ENCODE measurements around the gene SLU7.
"Not testable (repeated sequence)": the region's sequence is repeated elsewhere in the genome, so short reads cannot be mapped to it uniquely, and the experiment has no call there.

The SLU7 gene

GRCh38 chr5:160450164-160450932 is 31.5 kb upstream of the SLU7 start:
- DNase-seq (ENCODE audit: low read depth) = no peak

- DNase-seq (ENCODE audit: low read depth) = no peak
Measured at GRCh38 chr5:160449458-160449857, 30.6 kb upstream of the SLU7 start.

GRCh38 chr5:160448886-160449285 is 30.0 kb upstream of the SLU7 start:
- no peak for DNase-seq (ENCODE audit: low read depth)

GRCh38 chr5:160445751-160446150 is 26.9 kb upstream of the SLU7 start:
- no peak for DNase-seq (ENCODE audit: low read depth)

GRCh38 chr5:160445132-160445531 is 26.3 kb upstream of the SLU7 start:
- no peak for DNase-seq (ENCODE audit: low read depth)

GRCh38 chr5:160444407-160444806 is 25.5 kb upstream of the SLU7 start:
- DNase-seq (ENCODE audit: low read depth) = no peak

GRCh38 chr5:160442824-160443431 is 24.0 kb upstream of the SLU7 start:
- DNase-seq (ENCODE audit: low read depth) = no peak

GRCh38 chr5:160441311-160441781 is 22.5 kb upstream of the SLU7 start:
- DNase-seq (ENCODE audit: low read depth) = no peak

- peak; percentile 84 for DNase-seq (ENCODE audit: low read depth)
Measured at GRCh38 chr5:160439205-160439600, 20.3 kb upstream of the SLU7 start.

GRCh38 chr5:160438316-160439204 is 19.7 kb upstream of the SLU7 start:
- peak; percentile 44 for DNase-seq (ENCODE audit: low read depth)

- DNase-seq (ENCODE audit: low read depth) = no peak
Measured at GRCh38 chr5:160437271-160437670, 18.4 kb upstream of the SLU7 start.

- not testable (repeated sequence) for DNase-seq (ENCODE audit: low read depth)
Measured at GRCh38 chr5:160436661-160437060, 17.8 kb upstream of the SLU7 start.

- DNase-seq (ENCODE audit: low read depth) = no peak
Measured at GRCh38 chr5:160436017-160436416, 17.1 kb upstream of the SLU7 start.

GRCh38 chr5:160435532-160435931 is 16.7 kb upstream of the SLU7 start:
- no peak for DNase-seq (ENCODE audit: low read depth)

GRCh38 chr5:160434022-160434531 is 15.2 kb upstream of the SLU7 start:
- no peak for DNase-seq (ENCODE audit: low read depth)

- no peak for DNase-seq (ENCODE audit: low read depth)
Measured at GRCh38 chr5:160432787-160433186, 13.9 kb upstream of the SLU7 start.

- no peak for DNase-seq (ENCODE audit: low read depth)
Measured at GRCh38 chr5:160432196-160432595, 13.3 kb upstream of the SLU7 start.

- DNase-seq (ENCODE audit: low read depth) = no peak
Measured at GRCh38 chr5:160427607-160428006, 8.7 kb upstream of the SLU7 start.

GRCh38 chr5:160423099-160423498 is 4.2 kb upstream of the SLU7 start:
- no peak for DNase-seq (ENCODE audit: low read depth)

- peak; percentile 85 for DNase-seq (ENCODE audit: low read depth)
Measured at GRCh38 chr5:160421625-160422258, 2.9 kb upstream of the SLU7 start, which contains the start of gene PTTG1. TSS of gene PTTG1 (plus strand) at chr5:160421855. CDS start at chr5:160422313, 458 bp downstream.

- DNase-seq (ENCODE audit: low read depth) = no peak
Measured at GRCh38 chr5:160420331-160420610, 1.4 kb upstream of the SLU7 start.

Measured in stimulated activated CD4-positive, alpha-beta T cell treated with anti-CD3 and anti-CD28 coated beads, Interleukin-2, amount 100 ng/mL, for 4 hours (primary cell).